Mucosa of descending colon (tissue), 3 donors: ENCODE results near the gene FERMT3. TPM values are rescaled to one million over a fixed set of nuclear protein-coding genes. Genes with fewer than 3 reads are reported as not detected.
A peak's percentile ranks its signal among the peaks of the same experiment; 100 is the strongest.

ENCODE experiments used
- ATAC-seq: fragments of 200-7000 bp; cut with Tn5 transposase; one replicate; pipeline ENCODE4 v1.9.1; 2020; ENCODE audit warnings: mild to moderate bottlenecking, moderate library complexity
- DNase-seq, 3 donors: peaks; one replicate each; pipeline ENCODE4 v3.0.0-alpha.2; 2020
- H3K36me3 ChIP-seq: fragments of 200-600 bp; one replicate; pipeline ENCODE4 v1.8.0; 2021; ENCODE audit warnings: low read depth, mild to moderate bottlenecking
- H3K4me1 ChIP-seq: fragments of 200-600 bp; one replicate; pipeline ENCODE4 v1.8.0; 2021; ENCODE audit warnings: low read depth, mild to moderate bottlenecking
- H3K4me3 ChIP-seq: fragments of 200-600 bp; one replicate; pipeline ENCODE4 v1.8.0; 2021; ENCODE audit warnings: mild to moderate bottlenecking
- H3K9me3 ChIP-seq: fragments of 200-600 bp; one replicate; pipeline ENCODE4 v1.8.0; 2021; ENCODE audit warnings: mild to moderate bottlenecking
- intact Hi-C, 2 donors: fragments of 100-400 bp; cut with DNase I in 1 of 2; cut with micrococcal nuclease in 1 of 2; formaldehyde crosslinking; loops; one replicate each; pipeline versions ENCODE4 v1.11.0 to v1.11.1; 2022; cut with DNase I, micrococcal nuclease
- total RNA-seq, 3 donors: library from RNA; stranded (reverse); fragmentation: NEBNext Ultra II Directional in 2 of 3; extraction: Animal tissue kit (Norgen Biotek cat#: 25700) in 2 of 3; gene quantifications; one replicate each; pipeline versions ENCODE4 v1.2.1 to v1.2.4, GENCODE V29; 2021 to 2023
- TF ChIP-seq, protein P1 (sequence below): fragments of 200-600 bp; IDR thresholded peaks from one replicate; pipeline ENCODE4 v1.8.0; 2022; ENCODE audit warnings: antibody characterized with exemption, mild to moderate bottlenecking
- donor health status: DM: no; HTN: no; CAD: no; lungs with moderate emphysema.
- donor health status: DM: no; HTN: no; CAD: no.
- donor health status: DM: no; HTN: yes; CAD: no.

Gene FERMT3
- total RNA-seq, 3 donors from 2014 or later = 19.7 to 32.7 (median 26.4) TPM

DNA sequence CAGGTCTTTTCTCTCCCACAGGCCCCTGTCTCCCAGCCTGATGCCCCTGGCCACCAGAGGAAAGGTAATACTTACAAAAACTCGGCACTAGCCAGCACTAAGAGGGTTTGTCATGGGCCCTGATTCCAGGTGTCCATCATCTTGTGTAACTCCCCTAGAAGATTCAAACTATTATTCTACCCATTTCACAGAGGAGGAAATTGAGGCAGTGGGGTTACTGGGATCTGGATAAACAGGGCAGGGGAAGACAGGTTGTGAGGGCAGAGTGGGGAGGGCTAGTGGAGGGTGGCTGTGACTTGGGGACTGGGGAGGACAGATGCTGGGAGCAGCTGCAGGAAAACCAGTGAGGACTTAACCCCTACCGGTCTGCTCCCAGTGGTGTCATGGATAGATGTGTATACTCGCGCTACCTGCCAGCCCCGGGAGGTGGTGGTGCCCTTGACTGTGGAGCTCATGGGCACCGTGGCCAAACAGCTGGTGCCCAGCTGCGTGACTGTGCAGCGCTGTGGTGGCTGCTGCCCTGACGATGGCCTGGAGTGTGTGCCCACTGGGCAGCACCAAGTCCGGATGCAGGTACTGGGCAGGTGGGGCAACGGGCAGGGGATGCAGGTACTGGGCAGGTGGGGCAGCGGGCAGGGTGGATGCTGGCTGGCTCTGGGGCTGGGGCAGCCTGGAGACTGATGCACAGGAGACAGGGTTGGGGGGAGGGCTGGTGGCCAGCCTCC, 29.1 kb downstream of the FERMT3 start:
- Histone ChIP-seq H3K4me1 (peaks cover 49% of the 10 kb centered on the region), H3K36me3 (no peaks in the 10 kb centered on the region), H3K9me3 (no peaks in the 10 kb centered on the region), H3K4me3 (no peak overlapping the region)
- ATAC-seq = no peak
- intact Hi-C loops = no loop called here
- TF ChIP-seq, protein P1, sequence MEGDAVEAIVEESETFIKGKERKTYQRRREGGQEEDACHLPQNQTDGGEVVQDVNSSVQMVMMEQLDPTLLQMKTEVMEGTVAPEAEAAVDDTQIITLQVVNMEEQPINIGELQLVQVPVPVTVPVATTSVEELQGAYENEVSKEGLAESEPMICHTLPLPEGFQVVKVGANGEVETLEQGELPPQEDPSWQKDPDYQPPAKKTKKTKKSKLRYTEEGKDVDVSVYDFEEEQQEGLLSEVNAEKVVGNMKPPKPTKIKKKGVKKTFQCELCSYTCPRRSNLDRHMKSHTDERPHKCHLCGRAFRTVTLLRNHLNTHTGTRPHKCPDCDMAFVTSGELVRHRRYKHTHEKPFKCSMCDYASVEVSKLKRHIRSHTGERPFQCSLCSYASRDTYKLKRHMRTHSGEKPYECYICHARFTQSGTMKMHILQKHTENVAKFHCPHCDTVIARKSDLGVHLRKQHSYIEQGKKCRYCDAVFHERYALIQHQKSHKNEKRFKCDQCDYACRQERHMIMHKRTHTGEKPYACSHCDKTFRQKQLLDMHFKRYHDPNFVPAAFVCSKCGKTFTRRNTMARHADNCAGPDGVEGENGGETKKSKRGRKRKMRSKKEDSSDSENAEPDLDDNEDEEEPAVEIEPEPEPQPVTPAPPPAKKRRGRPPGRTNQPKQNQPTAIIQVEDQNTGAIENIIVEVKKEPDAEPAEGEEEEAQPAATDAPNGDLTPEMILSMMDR = no peak
- peak in 1 of 3 donors; percentile 51 for DNase-seq

DNA sequence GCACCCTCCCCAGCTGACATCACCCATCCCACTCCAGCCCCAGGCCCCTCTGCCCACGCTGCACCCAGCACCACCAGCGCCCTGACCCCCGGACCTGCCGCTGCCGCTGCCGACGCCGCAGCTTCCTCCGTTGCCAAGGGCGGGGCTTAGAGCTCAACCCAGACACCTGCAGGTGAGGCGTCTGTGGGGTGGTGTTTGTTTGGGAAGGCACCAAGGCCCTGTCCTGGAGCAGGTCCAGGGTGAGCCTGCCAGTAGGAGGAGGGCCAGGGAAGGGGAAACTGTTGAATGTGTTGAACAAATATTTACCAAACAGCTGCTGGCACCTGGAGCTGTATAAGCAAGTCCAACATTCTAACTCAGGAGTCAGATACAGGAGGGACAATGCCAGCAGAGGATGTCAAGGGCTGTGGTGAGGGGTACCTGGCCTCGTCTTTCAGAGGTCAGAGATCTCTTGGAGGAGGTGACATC, 31.0 kb downstream of the FERMT3 start:
- TF ChIP-seq, protein P1 = no peak
- Histone ChIP-seq H3K4me1 (peaks cover 42% of the 10 kb centered on the region), H3K4me3 (no peak overlapping the region), H3K9me3 (no peaks in the 10 kb centered on the region), H3K36me3 (no peaks in the 10 kb centered on the region)
- DNase-seq = peak; percentile 91 to 92 (median 92)
- peak; percentile 34 for ATAC-seq
- intact Hi-C loops = no loop called here

DNA sequence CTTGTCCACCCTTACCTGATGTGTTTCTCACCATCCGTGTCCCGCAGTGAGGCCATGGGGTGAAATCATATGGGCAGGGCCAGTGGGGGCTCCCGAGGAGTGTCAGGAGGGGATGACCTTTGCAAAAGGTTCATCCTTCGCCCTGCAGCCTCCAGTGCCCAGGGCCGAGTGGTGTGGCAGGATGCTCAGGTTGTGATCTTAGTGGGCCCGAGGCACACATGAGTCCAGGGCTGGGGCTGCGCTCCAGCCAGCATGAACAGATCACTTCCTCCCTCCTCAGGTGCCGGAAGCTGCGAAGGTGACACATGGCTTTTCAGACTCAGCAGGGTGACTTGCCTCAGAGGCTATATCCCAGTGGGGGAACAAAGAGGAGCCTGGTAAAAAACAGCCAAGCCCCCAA, 31.6 kb downstream of the FERMT3 start:
- intact Hi-C loops = no loop called here
- ATAC-seq = no peak
- H3K36me3 ChIP-seq = no peaks in the 10 kb centered on the region
- H3K4me3 ChIP-seq = no peak overlapping the region
- no peaks in the 10 kb centered on the region for H3K9me3 ChIP-seq
- DNase-seq = peak; percentile 31 to 71 (median 54)
- TF ChIP-seq, protein P1 = no peak
- peaks cover 47% of the 10 kb centered on the region for H3K4me1 ChIP-seq

DNA sequence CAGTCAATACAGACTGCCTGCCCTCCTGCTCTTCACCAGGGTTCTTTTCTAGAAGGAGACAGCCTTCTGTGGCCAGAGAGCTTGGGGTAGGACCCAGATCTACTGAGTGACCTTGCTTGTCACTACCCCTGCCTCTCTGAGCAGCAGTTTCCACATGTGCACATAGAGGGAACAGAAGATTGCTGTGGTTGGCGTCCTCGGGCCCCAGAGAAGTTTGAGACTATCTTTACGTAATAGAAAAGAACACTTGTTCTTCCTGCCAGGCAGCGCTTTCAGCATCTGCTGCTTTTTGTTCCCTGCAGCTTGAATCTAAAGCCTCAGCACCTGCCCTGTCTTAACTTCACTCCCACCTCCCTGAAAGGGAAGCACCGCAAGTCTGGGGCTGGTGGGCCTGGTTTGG, 32.5 kb downstream of the FERMT3 start:
- H3K4me3 ChIP-seq = no peak overlapping the region
- H3K36me3 ChIP-seq = no peaks in the 10 kb centered on the region
- DNase-seq = peak in 1 of 3 donors; percentile 26
- intact Hi-C loops = no loop called here
- no peaks in the 10 kb centered on the region for H3K9me3 ChIP-seq
- peaks cover 50% of the 10 kb centered on the region for H3K4me1 ChIP-seq
- ATAC-seq = no peak
- TF ChIP-seq, protein P1 = no peak

DNA sequence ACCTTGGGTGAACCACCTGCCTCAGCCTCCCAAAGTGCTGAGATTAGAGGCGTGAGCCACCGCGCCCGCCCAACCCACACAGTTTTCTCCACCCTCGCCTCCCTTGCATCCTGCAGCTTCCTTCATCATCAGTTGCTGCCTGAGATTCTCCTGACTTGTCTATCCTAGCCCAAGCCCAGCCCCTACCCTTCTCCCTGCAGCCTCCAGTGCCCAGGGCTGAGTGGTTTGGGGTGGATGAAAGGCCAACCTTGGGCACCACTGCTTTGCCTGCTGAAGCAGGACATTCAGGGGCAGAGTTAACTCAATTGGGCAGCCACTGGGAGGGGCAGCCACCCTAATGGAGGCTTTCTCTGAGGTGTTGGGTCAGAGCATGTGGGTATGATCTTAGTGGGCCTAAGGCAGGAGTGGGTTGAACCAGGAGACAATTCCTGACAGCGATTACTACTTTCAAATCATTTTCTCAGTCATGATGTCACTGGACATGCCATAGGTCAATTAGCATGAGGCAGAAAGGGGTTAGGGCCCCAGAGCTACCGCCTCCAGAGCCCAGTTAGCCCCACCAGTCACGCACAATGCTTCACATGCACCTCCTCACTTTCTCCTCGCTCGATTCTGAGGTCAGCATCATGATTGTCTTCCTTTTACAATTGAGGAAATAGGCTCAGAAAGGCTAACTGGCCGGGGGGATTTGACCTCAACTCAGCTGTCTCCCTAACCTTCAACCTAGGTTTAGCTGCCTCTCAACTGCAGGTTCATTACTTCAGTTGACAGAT, 33.3 kb downstream of the FERMT3 start:
- intact Hi-C loops = loop anchor here in 1 of 2 donors (10.0 kb wide), 1 partner anchor 55 kb away; the partner anchor contains the start of gene STIP1
- Histone ChIP-seq H3K4me1 (peaks cover 53% of the 10 kb centered on the region), H3K36me3 (no peaks in the 10 kb centered on the region), H3K9me3 (no peaks in the 10 kb centered on the region), H3K4me3 (no peak overlapping the region)
- peak; percentile 3 for ATAC-seq
- DNase-seq = peak; percentile 24 to 70 (median 46)
- TF ChIP-seq, protein P1 = no peak
